OCI-LY3 (cell line): Measurements from ENCODE around the gene LMO1.

ENCODE experiments used
- H2AFZ ChIP-seq: fragments of 200-600, 300-600 bp; shearing (Covaris generic); 2 replicates; pipeline ENCODE4 v1.6.0; 2014; ENCODE audit warnings: antibody characterized with exemption, low read depth, low read length
- H3K27ac ChIP-seq: fragments of 200-600, 300-600 bp; sonication (generic); 2 replicates; pipeline ENCODE4 v1.5.1; 2014; ENCODE audit warnings: mild to moderate bottlenecking, low read length, moderate library complexity, mixed read lengths
- H3K27me3 ChIP-seq: fragments of 200-600, 300-600 bp; sonication (generic); 2 replicates; pipeline ENCODE4 v1.6.1; 2014; ENCODE audit warnings: low read depth, low read length, mixed read lengths
- H3K36me3 ChIP-seq: fragments of 200-600, 300-600 bp; sonication (generic); replicated peaks from 2 replicates; pipeline ENCODE3; 2014; ENCODE audit warnings: low read depth, low read length, mixed read lengths
- H3K4me1 ChIP-seq: fragments of 300-600, 200-600 bp; sonication (generic); 2 replicates; pipeline ENCODE4 v1.6.1; 2014; ENCODE audit warnings: low read length, mixed read lengths
- H3K4me2 ChIP-seq: fragments of 200-600, 300-600 bp; sonication (generic); 2 replicates; pipeline ENCODE4 v1.6.1; 2014; ENCODE audit warnings: low read length, mixed read lengths
- H3K4me3 ChIP-seq: fragments of 300-600, 200-600 bp; sonication (generic); 2 replicates; pipeline ENCODE4 v1.5.1; 2014; ENCODE audit warnings: antibody characterized with exemption, mild to moderate bottlenecking, low read length, moderate library complexity
- H3K79me2 ChIP-seq: fragments of 300-600, 200-600 bp; shearing (Covaris generic); 2 replicates; pipeline ENCODE4 v1.6.1; 2014; ENCODE audit warnings: mild to moderate bottlenecking, low read length, mixed read lengths
- H3K9ac ChIP-seq: fragments of 300-600, 200-600 bp; shearing (Covaris generic); 2 replicates; pipeline ENCODE4 v1.6.0; 2014; ENCODE audit warnings: mild to moderate bottlenecking, low read length, moderate library complexity
- H3K9me3 ChIP-seq: fragments of 200-600, 300-600 bp; shearing (Covaris generic); 2 replicates; pipeline ENCODE4 v1.6.1; 2014; ENCODE audit warnings: low read length, mixed read lengths; ENCODE audit not compliant: insufficient read depth
- H4K20me1 ChIP-seq: fragments of 200-600, 300-600 bp; sonication (generic); 2 replicates; pipeline ENCODE4 v1.6.1; 2016; ENCODE audit warnings: low read length, mixed read lengths; ENCODE audit not compliant: insufficient read depth
- EZH2phosphoT487 ChIP-seq: fragments of 200-600 bp; shearing (Covaris generic); IDR thresholded peaks from 2 replicates; pipeline ENCODE4 v1.6.1; 2018; ENCODE audit warnings: antibody characterized with exemption, mixed run types, low read depth
- TF ChIP-seq, protein P1 (sequence below): fragments of 200-600, 300-600 bp; sonication (generic); IDR thresholded peaks from 2 replicates; pipeline ENCODE4 v1.5.1; 2014; ENCODE audit warnings: antibody characterized with exemption, low read length, low read depth

The LMO1 gene

GRCh38 chr11:8298801-8299786 lies 35.4 kb upstream of the LMO1 start:
- Histone ChIP-seq H3K4me2 (no peak overlapping the region), H3K27ac (no peak overlapping the region), H3K36me3 (no peaks in the 10 kb centered on the region), H3K27me3 (no peaks in the 10 kb centered on the region), H3K9ac (no peak overlapping the region), H3K9me3 (no peaks in the 10 kb centered on the region), H3K4me1 (no peaks in the 10 kb centered on the region), H3K79me2 (no peaks in the 10 kb centered on the region), H4K20me1 (no peaks in the 10 kb centered on the region), H2AFZ (no peak overlapping the region), H3K4me3 (no peak overlapping the region)
- TF ChIP-seq, protein P1, sequence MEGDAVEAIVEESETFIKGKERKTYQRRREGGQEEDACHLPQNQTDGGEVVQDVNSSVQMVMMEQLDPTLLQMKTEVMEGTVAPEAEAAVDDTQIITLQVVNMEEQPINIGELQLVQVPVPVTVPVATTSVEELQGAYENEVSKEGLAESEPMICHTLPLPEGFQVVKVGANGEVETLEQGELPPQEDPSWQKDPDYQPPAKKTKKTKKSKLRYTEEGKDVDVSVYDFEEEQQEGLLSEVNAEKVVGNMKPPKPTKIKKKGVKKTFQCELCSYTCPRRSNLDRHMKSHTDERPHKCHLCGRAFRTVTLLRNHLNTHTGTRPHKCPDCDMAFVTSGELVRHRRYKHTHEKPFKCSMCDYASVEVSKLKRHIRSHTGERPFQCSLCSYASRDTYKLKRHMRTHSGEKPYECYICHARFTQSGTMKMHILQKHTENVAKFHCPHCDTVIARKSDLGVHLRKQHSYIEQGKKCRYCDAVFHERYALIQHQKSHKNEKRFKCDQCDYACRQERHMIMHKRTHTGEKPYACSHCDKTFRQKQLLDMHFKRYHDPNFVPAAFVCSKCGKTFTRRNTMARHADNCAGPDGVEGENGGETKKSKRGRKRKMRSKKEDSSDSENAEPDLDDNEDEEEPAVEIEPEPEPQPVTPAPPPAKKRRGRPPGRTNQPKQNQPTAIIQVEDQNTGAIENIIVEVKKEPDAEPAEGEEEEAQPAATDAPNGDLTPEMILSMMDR = no peak
- TF ChIP-seq EZH2phosphoT487 = no peak

GRCh38 chr11:8297781-8298440 lies 34.2 kb upstream of the LMO1 start:
- H3K4me1 ChIP-seq = no peaks in the 10 kb centered on the region
- no peaks in the 10 kb centered on the region for H3K79me2 ChIP-seq
- TF ChIP-seq EZH2phosphoT487 = no peak
- TF ChIP-seq, protein P1 = no peak
- no peak overlapping the region for H3K27ac ChIP-seq
- no peak overlapping the region for H3K4me3 ChIP-seq
- no peaks in the 10 kb centered on the region for H3K27me3 ChIP-seq
- no peak overlapping the region for H2AFZ ChIP-seq
- no peaks in the 10 kb centered on the region for H3K9me3 ChIP-seq
- no peak overlapping the region for H3K9ac ChIP-seq
- H4K20me1 ChIP-seq = no peaks in the 10 kb centered on the region
- H3K36me3 ChIP-seq = no peaks in the 10 kb centered on the region
- no peak overlapping the region for H3K4me2 ChIP-seq

DNA sequence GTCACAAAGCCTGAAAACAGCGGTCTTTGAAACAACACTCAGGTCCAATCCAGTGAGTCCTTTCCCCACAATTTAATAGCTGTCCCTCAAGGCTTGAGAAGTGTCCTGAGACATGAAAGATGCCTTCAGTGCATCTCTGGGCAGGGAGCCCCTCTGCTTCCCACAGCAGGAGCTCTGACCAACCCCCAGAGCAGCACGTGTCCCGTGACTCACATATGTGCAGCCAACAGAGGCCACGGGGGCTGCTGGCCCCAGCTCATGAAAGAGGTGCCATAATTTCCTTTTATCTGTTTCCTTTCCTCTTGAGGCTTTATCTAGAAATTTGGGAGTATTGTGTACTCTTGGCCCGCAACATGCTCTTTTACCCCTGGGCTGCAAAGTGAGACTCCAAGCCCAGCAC lies 33.2 kb upstream of the LMO1 start:
- Histone ChIP-seq H3K9me3 (no peaks in the 10 kb centered on the region), H3K36me3 (no peaks in the 10 kb centered on the region), H2AFZ (no peak overlapping the region), H3K27ac (no peak overlapping the region), H3K79me2 (no peaks in the 10 kb centered on the region), H3K27me3 (no peaks in the 10 kb centered on the region), H4K20me1 (no peaks in the 10 kb centered on the region), H3K9ac (no peak overlapping the region), H3K4me1 (no peaks in the 10 kb centered on the region), H3K4me2 (no peak overlapping the region), H3K4me3 (no peak overlapping the region)
- TF ChIP-seq, protein P1 = no peak
- TF ChIP-seq EZH2phosphoT487 = no peak

DNA sequence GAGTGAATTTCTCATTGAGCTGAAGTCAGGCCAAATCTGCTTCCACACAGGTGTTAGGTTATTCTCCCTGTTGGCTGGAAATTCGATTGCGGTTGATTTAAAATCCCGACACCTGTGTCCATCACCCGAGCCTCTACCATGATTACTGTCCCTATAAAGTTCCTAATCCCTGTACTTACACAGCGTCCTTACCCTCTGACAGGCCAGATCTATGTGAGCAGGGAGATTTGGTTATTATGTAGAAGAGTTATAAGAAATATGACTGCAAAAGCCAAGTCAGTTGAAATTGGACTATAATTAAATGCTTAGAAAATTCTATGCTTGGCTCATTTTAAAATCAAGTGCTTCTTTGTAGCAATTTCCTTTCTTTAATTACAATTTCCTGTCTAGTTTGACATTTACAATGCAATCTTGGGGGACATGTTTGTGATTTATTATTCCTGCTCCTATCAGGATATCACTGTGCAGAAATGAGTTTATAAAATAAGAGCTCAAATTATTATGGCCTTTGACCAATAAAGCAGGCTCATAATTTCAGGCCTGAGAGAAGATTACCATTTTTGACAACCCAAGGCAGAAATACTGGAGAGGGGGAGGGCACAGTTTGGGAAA lies 32.5 kb upstream of the LMO1 start:
- H3K4me2 ChIP-seq = no peak overlapping the region
- H3K27ac ChIP-seq = no peak overlapping the region
- no peaks in the 10 kb centered on the region for H3K27me3 ChIP-seq
- H3K79me2 ChIP-seq = no peaks in the 10 kb centered on the region
- H3K36me3 ChIP-seq = no peaks in the 10 kb centered on the region
- no peak overlapping the region for H3K4me3 ChIP-seq
- no peaks in the 10 kb centered on the region for H3K4me1 ChIP-seq
- H4K20me1 ChIP-seq = no peaks in the 10 kb centered on the region
- TF ChIP-seq, protein P1 = no peak
- TF ChIP-seq EZH2phosphoT487 = no peak
- no peak overlapping the region for H2AFZ ChIP-seq
- no peak overlapping the region for H3K9ac ChIP-seq
- no peaks in the 10 kb centered on the region for H3K9me3 ChIP-seq
